GM12878 (cell line): ENCODE measurements around the gene SYCE1L. TPM values are rescaled to one million over a fixed set of nuclear protein-coding genes. Genes with fewer than 3 reads are reported as not detected.
"Not testable (repeated sequence)": the region's sequence is repeated elsewhere in the genome, so short reads cannot be mapped to it uniquely, and the experiment has no call there.

ENCODE experiments used
- ATAC-seq: fragments of 200-7000 bp; cut with Tn5 transposase; 3 replicates; pipeline ENCODE4 v1.9.1; 2020; ENCODE audit warnings: mild to moderate bottlenecking, moderate library complexity
- BruUV-seq: library from RNA; stranded (reverse); fragments of 400-500 nt; replicated peaks from 2 replicates; lab custom pipeline; 2021; lab: Mats Ljungman, UMichigan
- CTCF ChIA-PET: fragments of 300-600 bp; sonication (Branson Sonifier 250); formaldehyde crosslinking; extraction: SDS; loops from one replicate; lab custom pipeline; 2021; ENCODE audit warnings: inconsistent platforms; lab: Yijun Ruan, JAX
- POLR2A ChIA-PET: fragments of 350-600 bp; formaldehyde crosslinking; extraction: SDS; loops from one replicate; lab custom pipeline; 2021; ENCODE audit warnings: inconsistent platforms; lab: Charles Lee
- RAD21 ChIA-PET: fragments of 300-600 bp; sonication (Branson Sonifier 250); formaldehyde crosslinking; loops from one replicate; lab custom pipeline; 2023; ENCODE audit warnings: antibody characterized with exemption; ENCODE audit not compliant: unreplicated experiment; lab: Charles Lee
- SMC1A ChIA-PET: fragments of 300-600 bp; sonication (Branson Sonifier 250); formaldehyde crosslinking; loops from one replicate; lab custom pipeline; 2023; ENCODE audit not compliant: unreplicated experiment, uncharacterized antibody; lab: Charles Lee
- DNase-seq: peaks from one replicate; pipeline ENCODE4 v3.0.0-alpha.2; 2011; ENCODE audit warnings: low read depth, low spot score
- FAIRE-seq: peaks from 3 replicates; lab custom pipeline; 2011; peaks lifted over from hg19 to GRCh38; lab: Jason Lieb, UNC
- H2AFZ ChIP-seq: 2 replicates; pipeline ENCODE4 v1.6.0; 2011; ENCODE audit warnings: low read depth, low read length, control low read depth; ENCODE audit not compliant: control insufficient read depth
- H3K27ac ChIP-seq: 2 replicates; pipeline ENCODE4 v1.5.1; 2011; ENCODE audit warnings: control low read depth; ENCODE audit not compliant: control insufficient read depth, insufficient read depth
- H3K27me3 ChIP-seq, 2 experiments: replicated peaks in 1 of 2; 2 replicates each; pipeline versions ENCODE4 v1.6.0 to v1.6.1; 2011; ENCODE audit warnings: low read length in 1 of 2; ENCODE audit not compliant: control insufficient read depth in 2 of 2, insufficient read depth in 2 of 2
- H3K36me3 ChIP-seq, 2 experiments: 2 replicates each; pipeline ENCODE4 v1.5.1; 2011; ENCODE audit warnings: low read length in 1 of 2; ENCODE audit not compliant: control insufficient read depth in 2 of 2, insufficient read depth in 2 of 2
- H3K4me1 ChIP-seq: 2 replicates; pipeline ENCODE4 v1.6.1; 2011; ENCODE audit warnings: mild to moderate bottlenecking, low read length, moderate library complexity, mixed read lengths; ENCODE audit not compliant: control insufficient read depth, insufficient read depth
- H3K4me2 ChIP-seq: 2 replicates; pipeline ENCODE4 v1.6.0; 2011; ENCODE audit warnings: control low read depth; ENCODE audit not compliant: control insufficient read depth, insufficient read depth
- H3K4me3 ChIP-seq: fragments of 200-600 bp; sonication (generic); 2 replicates; pipeline ENCODE4 v1.5.1; 2016
- H3K79me2 ChIP-seq: 2 replicates; pipeline ENCODE4 v1.6.0; 2011; ENCODE audit warnings: low read length; ENCODE audit not compliant: control insufficient read depth, insufficient read depth
- H3K9ac ChIP-seq: 2 replicates; pipeline ENCODE4 v1.8.0; 2011; ENCODE audit warnings: low read length, control low read depth, mixed read lengths; ENCODE audit not compliant: control insufficient read depth, insufficient read depth
- H3K9me3 ChIP-seq: replicated peaks from 3 replicates; pipeline ENCODE4 v1.5.1; 2011; ENCODE audit warnings: mild to moderate bottlenecking, low read length; ENCODE audit not compliant: control insufficient read depth, insufficient read depth
- H4K20me1 ChIP-seq: 2 replicates; pipeline ENCODE4 v1.6.0; 2011; ENCODE audit not compliant: control insufficient read depth, insufficient read depth
- GABPA ChIP-seq: IDR thresholded peaks from 2 replicates; pipeline ENCODE4 v1.6.1; 2014; ENCODE audit warnings: antibody characterized with exemption, low read depth, mild to moderate bottlenecking, inconsistent platforms
- WGBS: methylation state at CpG from one replicate; pipeline ENCODE4 v1.1.6; 2016; ENCODE audit warnings: low lambda C conversion rate; ENCODE audit not compliant: insufficient replicate concordance, insufficient coverage; ENCODE audit errors: missing lambda C conversion rate; 5-methylcytosine and 5-hydroxymethylcytosine counted together
- in situ Hi-C: fragments of 300-500 bp; cut with MboI; formaldehyde crosslinking; loops from 9 replicates; pipeline ENCODE4 v1.14.3; 2018; ENCODE audit warnings: mixed read lengths
- intact Hi-C: fragments of 100-400 bp; cut with micrococcal nuclease; formaldehyde crosslinking; loops from one replicate; pipeline ENCODE4 v1.14.2; 2022; ENCODE audit not compliant: unreplicated experiment
- polyA plus RNA-seq, 11 experiments: library from polyadenylated mRNA; depleted of rRNA in 4 of 11; unstranded in 6 of 11; stranded (reverse) in 5 of 11; fragments of >200 nt; fragmentation: Nextera tagmentation in 4 of 11; fragmentation: Illumina TruSeq in 1 of 11; extraction: Ambion mirVana in 4 of 11; extraction: Trizol in 1 of 11; gene quantifications; 1 replicate in 1 of 11; 2 replicates in 10 of 11; pipeline versions ENCODE4 v1.2.1 to v1.2.3, GENCODE V29; 2011 to 2016; ENCODE audit warnings: inconsistent platforms in 2 of 11, missing spikeins in 2 of 11, low read depth in 1 of 11
- total RNA-seq, 4 experiments: library from RNA; depleted of rRNA in 3 of 4; stranded (reverse); fragments of >200 nt in 3 of 4; fragmentation: Illumina TruSeq in 1 of 4; extraction: Trizol in 1 of 4; gene quantifications; 2 replicates each; pipeline versions ENCODE4 v1.2.1 to v1.2.3, GENCODE V29; 2013 to 2021

The SYCE1L gene
- total and polyA plus RNA-seq, 10 of the 15 experiments (the other 5 are each of a cell fraction or from before 2014, with no cell fraction given): 0.35 to 4.6 (median 0.91) TPM; not detected in 5

- H3K4me1 ChIP-seq: no peaks in the 10 kb centered on the region
- H2AFZ ChIP-seq: no peak overlapping the region
- no peaks in the 10 kb centered on the region for H3K79me2 ChIP-seq
- H3K4me3 ChIP-seq: no peak overlapping the region
- RAD21 ChIA-PET: no interaction called here
- H4K20me1 ChIP-seq: no peaks in the 10 kb centered on the region
- FAIRE-seq: no peak
- WGBS: 35% methylated on average over 2 of the region's 2 CpGs
- CTCF ChIA-PET: no interaction called here
- POLR2A ChIA-PET: no interaction called here
- in situ Hi-C loops (loop anchor here (10.0 kb wide), 1 partner anchor 500 kb away; no protein-coding TSS in a partner anchor), intact Hi-C loops (loop anchor here (10.0 kb wide), 1 partner anchor 890 kb away; the partner anchor contains the start of gene CNTNAP4)
- no peaks in the 10 kb centered on the region; a peak in 1 of 4 replicates for H3K27me3 ChIP-seq
- ATAC-seq: no peak
- no peak for TF ChIP-seq GABPA
- no TSS peak for BruUV-seq
- no peak overlapping the region for H3K4me2 ChIP-seq
- DNase-seq: no peak
- H3K9me3 ChIP-seq: no peaks in the 10 kb centered on the region
- SMC1A ChIA-PET: no interaction called here
- no peak overlapping the region for H3K27ac ChIP-seq
- H3K9ac ChIP-seq: no peak overlapping the region
- no peaks in the 10 kb centered on the region for H3K36me3 ChIP-seq
Measured at GRCh38 chr16:77165006-77165405, 34.2 kb upstream of the SYCE1L start.

GRCh38 chr16:77165536-77166236 lies 33.5 kb upstream of the SYCE1L start:
- H3K36me3 ChIP-seq, SMC1A ChIA-PET, H3K27me3 ChIP-seq, H2AFZ ChIP-seq, POLR2A ChIA-PET, FAIRE-seq, BruUV-seq, ATAC-seq, H3K4me2 ChIP-seq, DNase-seq, H3K4me1 ChIP-seq, H4K20me1 ChIP-seq, H3K4me3 ChIP-seq, H3K9me3 ChIP-seq, H3K27ac ChIP-seq, H3K9ac ChIP-seq, H3K79me2 ChIP-seq, RAD21 ChIA-PET: not testable (repeated sequence)
- intact Hi-C loops (loop anchor here (10.0 kb wide), 1 partner anchor 891 kb away; the partner anchor contains the start of gene CNTNAP4), in situ Hi-C loops (loop anchor here (10.0 kb wide), 1 partner anchor 501 kb away; no protein-coding TSS in a partner anchor)
- WGBS: 27% methylated on average over 9 of the region's 9 CpGs
- CTCF ChIA-PET: interaction anchor here (1.1 to 1.4 kb wide), 2 partner anchors 14 to 182 kb away, joined by 3 read pairs; no protein-coding TSS in a partner anchor
